Stimulated activated effector memory CD8-positive, alpha-beta T cell treated with anti-CD3 and anti-CD28 coated beads, Interleukin-12 subunit alpha, Interleukin-12 subunit beta, amount 100 ng/mL, for 72 hours (primary cell): Measurements from ENCODE around the gene TMEM59L.

Experiments used
- ATAC-seq: fragments of 150-1000 bp; cut with Tn5 transposase; 2 replicates; pipeline ENCODE4 v1.10.0; 2021
- DNase-seq, 2 donors: peaks; one replicate each; pipeline ENCODE4 v3.0.0; 2021 to 2022; ENCODE audit warnings: low spot score in 2 of 2
- H3K27ac Mint-ChIP-seq: one replicate; pipeline ENCODE4 v1.8.0; 2022; ENCODE audit warnings: mild to moderate bottlenecking, mixed read lengths
- H3K36me3 Mint-ChIP-seq: one replicate; pipeline ENCODE4 v1.8.0; 2022; ENCODE audit warnings: mild to moderate bottlenecking, mixed read lengths
- H3K4me1 Mint-ChIP-seq: one replicate; pipeline ENCODE4 v1.8.0; 2022; ENCODE audit warnings: mixed read lengths
- H3K4me3 Mint-ChIP-seq: one replicate; pipeline ENCODE4 v1.8.0; 2022; ENCODE audit warnings: mild to moderate bottlenecking, mixed read lengths
- H3K9me3 Mint-ChIP-seq: one replicate; pipeline ENCODE4 v1.8.0; 2022; ENCODE audit warnings: mixed read lengths

The TMEM59L gene

DNA sequence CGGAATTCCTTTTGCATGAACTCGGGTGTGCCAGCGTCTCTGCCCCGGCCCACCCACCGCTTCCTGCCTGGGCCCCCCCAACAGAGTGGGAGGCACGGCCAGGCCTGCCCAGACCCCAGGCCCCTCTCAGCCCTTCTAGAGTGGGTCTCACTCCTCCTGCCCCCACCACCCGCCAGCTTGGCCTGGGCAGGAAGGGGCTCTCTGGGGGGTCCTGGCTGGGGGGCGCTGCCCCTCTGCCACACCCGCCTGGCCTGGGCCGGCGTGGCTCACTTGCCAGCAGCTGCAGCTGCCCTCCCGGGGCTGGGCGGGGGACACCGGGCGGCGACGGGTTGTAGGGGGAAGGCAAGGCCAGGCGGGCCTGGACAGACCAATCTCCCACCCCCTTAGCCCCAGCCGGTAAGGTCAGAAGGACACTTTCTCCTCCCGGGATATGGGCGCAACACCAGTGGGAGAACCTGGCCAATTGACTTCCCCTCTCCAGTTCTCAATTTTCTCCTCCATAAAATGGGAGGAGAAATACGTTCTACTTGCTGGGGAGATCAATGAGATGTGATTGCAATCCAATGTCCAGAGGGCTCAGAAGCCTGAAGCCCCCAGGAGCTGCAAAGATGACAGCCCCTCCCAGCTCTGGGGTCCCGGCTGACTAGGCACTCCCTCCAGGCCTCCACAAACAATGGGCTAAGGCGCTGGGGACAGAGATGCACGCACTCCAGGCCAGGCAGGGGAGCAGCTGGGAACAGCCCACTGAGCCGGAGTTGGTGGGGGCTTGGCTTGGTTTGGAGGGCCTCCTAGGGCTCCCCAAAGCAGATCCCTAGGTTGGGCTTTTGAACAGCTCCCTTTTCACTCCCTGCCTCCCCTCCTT, 8.5 kb upstream of the TMEM59L start:
- Mint-ChIP-seq H3K36me3 (no peaks in the 10 kb centered on the region), H3K4me3 (no peak overlapping the region), H3K27ac (no peak overlapping the region), H3K9me3 (no peaks in the 10 kb centered on the region), H3K4me1 (peaks cover 21% of the 10 kb centered on the region)
- no peak for DNase-seq
- no peak for ATAC-seq

DNA sequence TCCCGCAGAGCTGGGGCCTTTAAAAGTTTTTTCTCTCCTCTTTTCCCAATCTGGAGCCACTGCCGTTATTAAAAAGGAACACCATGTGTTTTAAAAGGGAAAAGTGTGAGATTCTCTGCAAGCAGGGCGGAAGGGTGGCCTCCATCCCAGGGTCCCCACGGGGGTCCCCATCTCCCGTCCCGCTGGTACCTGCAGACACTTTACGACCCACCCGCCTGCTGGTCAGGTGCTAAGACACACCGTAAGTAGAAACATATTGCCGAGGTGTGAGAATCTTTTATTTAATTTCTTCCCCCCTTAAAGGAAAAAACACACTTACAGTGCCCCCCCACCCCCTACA, 7.9 kb upstream of the TMEM59L start:
- no peak overlapping the region for H3K4me3 Mint-ChIP-seq
- H3K4me1 Mint-ChIP-seq: peaks cover 21% of the 10 kb centered on the region
- no peaks in the 10 kb centered on the region for H3K9me3 Mint-ChIP-seq
- no peak for ATAC-seq
- H3K36me3 Mint-ChIP-seq: no peaks in the 10 kb centered on the region
- no peak for DNase-seq
- no peak overlapping the region for H3K27ac Mint-ChIP-seq

DNA sequence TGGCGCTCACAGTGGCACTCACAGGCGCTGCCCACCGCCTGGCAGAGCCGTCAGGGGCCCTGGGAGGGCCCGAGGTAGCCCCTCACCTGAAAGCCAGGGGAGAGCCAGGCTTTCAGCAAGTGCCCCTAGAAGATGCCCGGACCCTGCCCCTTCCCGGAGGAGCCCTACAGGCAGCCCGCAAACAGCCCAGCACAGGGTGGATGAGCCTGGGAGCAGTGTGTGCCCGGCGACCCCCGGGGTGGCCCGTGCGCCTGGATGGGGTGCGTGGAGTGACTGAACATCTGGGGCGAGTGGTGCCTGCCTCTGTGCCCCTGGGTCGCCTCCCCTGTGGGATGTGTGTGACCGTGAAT, 7.5 kb upstream of the TMEM59L start:
- H3K9me3 Mint-ChIP-seq: no peaks in the 10 kb centered on the region
- peak overlapping the region; percentile 30 for H3K4me3 Mint-ChIP-seq
- no peak for ATAC-seq
- peaks cover 21% of the 10 kb centered on the region for H3K4me1 Mint-ChIP-seq
- no peak for DNase-seq
- no peak overlapping the region for H3K27ac Mint-ChIP-seq
- no peaks in the 10 kb centered on the region for H3K36me3 Mint-ChIP-seq

DNA sequence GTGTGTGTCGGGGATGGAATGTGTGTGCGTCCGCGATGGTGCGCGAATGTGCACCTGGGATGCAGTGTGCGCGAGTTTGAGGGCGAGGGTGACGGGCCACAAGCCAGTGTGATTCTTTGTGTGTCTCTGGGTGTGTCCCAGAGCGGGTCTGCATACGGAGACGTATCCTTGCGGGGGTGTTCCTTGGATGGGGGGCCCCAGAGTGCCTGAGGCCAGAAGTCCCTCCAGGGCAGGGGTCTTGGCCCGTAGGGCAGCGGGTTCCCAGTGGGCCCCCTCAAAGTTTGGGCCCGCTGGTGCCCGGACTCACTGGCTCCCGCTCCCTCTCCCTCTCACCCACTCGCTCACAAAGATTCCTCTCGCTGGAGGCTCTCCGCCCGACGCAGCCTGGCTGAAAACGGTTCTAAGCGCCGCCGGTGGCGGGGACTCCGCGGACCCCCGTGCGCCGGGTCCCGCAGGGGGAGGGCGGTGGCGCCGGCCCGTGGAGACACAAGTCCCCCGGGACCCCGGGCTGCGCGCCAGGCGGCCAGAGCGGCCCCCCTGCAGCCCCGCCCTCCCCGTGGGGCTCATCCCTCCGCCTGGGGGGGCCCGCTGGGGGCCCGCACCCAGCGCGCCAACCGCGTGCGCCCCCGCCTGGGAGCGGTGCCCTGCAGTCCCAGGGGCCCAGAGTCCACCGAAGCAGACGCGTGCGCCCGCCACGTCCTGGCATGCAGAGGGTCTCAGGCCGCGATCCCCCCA, 7.0 kb upstream of the TMEM59L start:
- DNase-seq (no peak), ATAC-seq (peak; percentile 12)
- no peaks in the 10 kb centered on the region for H3K36me3 Mint-ChIP-seq
- no peaks in the 10 kb centered on the region for H3K9me3 Mint-ChIP-seq
- no peak overlapping the region for H3K27ac Mint-ChIP-seq
- peak overlapping the region; percentile 30 for H3K4me3 Mint-ChIP-seq
- H3K4me1 Mint-ChIP-seq: peaks cover 21% of the 10 kb centered on the region

DNA sequence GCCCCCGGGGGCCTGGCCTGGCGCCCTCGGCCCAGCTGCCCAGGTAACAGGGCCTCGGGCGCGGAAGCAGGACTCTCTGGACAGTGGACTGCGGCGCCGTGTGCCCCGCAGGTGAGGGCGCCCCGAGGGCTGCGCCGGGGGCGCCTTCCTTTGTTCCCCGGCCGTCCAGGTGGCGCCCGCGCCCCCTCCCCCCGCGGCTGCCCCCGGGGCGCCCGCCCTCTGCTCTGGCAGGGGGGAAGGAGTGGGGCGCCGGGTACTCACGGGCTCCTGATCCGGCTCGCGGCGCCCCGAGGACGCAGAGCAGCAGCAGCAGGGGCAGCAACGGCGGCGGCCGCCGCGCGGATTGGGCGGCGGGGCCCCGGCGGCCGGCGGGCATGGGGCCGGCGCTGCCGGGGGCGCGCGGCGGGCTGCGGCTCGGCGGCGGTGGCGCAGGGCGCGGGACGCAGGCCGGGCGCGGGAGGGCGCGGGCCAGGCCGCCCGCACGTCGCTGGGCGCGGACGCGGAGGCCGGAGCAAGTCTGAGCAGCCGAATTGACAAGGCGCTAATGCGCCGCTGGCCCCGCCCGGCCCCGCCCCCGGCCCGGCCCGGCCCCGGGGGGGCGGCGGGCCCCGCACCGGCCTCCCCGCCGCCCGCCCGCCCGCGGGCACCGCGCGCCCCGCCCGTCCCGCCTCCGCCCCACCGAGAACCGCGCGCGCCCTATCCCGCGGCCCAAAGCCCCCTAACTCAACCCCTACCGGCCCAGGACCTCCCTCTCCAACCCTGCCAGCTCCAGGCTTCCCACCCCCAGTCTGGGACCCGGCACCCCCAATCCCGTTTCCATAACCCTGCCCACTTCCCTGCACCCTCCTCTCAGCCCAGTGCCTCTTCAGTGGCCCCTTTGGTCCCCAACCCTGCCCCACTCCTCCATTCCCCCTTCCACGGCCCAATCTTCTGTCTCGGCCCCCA, 6.1 kb upstream of the TMEM59L start, which contains the start of gene CRLF1:
Gene CRLF1 (minus strand): TSS at position 519 of the 945 bp plus-strand sequence. CDS start 143 bp downstream, at position 376.
- ATAC-seq: no peak
- Mint-ChIP-seq H3K36me3 (no peaks in the 10 kb centered on the region), H3K4me1 (peaks cover 27% of the 10 kb centered on the region), H3K4me3 (peak within 1 kb of the TSS; percentile 30), H3K9me3 (no peaks in the 10 kb centered on the region), H3K27ac (no peak within 1 kb of the TSS)
- no peak for DNase-seq

DNA sequence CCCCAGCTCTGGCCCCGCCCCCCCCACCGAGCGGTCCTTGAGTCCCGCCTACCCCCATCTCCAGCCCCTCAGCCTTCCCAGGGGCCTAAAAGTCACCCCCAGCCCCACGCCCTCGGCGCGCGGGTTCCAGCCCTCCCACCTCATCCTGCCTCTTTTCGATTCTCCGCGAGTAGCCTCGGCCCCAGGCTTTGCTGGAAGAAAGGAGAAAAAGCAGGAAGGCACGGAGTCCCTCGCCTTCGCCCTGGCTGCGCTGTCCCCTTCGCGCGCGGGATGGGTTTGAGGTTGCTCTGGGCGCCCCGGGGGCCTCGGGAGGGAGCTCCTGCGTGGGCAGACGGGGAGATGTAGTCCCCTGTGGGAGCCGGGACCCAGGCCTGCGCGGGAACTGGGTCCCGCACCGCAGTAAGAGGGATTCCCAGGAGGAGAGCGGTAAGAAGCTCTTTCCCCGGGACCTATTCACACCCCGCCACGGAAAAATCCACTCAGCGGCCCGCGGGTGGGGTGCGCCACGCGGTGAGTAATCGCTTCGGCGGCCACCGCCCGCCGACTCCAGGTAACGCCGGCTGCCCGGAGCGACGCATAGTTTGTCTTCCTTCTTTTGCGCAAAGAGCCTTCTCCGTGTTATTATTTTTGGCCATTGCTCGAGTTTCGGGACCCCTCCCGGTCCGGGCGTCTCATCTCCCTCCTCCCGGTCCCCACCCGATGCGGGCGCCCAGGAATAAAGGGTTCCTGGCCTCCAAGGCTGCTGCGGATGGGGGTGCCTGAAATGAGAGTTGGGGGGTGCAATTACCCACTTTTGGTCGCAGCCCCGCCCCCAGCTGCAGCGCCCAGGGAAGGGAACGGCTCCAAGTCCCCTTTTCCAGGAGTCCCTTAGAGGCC, 5.2 kb upstream of the TMEM59L start:
- no peaks in the 10 kb centered on the region for H3K36me3 Mint-ChIP-seq
- H3K4me3 Mint-ChIP-seq: peak overlapping the region; percentile 27
- no peaks in the 10 kb centered on the region for H3K9me3 Mint-ChIP-seq
- peaks cover 35% of the 10 kb centered on the region for H3K4me1 Mint-ChIP-seq
- ATAC-seq (no peak), DNase-seq (no peak)
- no peak overlapping the region for H3K27ac Mint-ChIP-seq

DNA sequence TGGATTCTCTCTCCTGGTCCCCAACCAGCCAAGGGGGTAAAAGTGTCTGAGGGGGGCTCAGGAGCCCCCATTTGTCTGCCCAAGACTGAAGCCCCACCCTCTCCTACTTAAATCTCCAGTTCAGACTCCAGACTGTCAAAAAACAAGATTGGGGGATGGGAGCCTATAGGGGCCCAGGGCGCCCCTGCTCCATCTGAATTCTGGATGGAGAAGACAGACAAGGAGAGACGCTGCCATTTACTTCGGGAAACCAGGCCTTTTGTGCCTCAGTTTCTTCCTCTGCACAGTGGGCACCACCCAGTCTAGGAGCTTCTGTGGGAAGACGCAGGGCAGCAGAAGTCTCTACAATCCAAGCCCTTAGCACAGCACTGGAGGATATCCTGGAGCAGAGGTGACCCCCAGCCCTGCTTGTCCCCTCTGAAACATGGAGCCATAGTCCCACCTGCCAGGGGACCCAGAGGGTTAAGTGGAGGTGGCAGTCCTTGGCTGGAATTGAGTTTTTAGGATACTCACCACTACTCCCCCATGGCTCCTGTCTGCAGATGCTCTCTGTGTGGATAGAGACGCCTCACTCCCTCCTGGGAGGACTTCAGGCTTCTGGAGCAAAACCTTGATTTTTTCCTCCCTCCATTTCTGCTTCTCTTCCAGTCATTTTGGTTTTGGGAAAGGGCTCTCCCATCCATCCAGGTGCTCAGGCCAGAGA, 4.4 kb upstream of the TMEM59L start:
- Mint-ChIP-seq H3K9me3 (no peaks in the 10 kb centered on the region), H3K27ac (no peak overlapping the region), H3K4me1 (peaks cover 35% of the 10 kb centered on the region), H3K36me3 (no peaks in the 10 kb centered on the region), H3K4me3 (peak overlapping the region; percentile 27)
- ATAC-seq (no peak), DNase-seq (no peak)

DNA sequence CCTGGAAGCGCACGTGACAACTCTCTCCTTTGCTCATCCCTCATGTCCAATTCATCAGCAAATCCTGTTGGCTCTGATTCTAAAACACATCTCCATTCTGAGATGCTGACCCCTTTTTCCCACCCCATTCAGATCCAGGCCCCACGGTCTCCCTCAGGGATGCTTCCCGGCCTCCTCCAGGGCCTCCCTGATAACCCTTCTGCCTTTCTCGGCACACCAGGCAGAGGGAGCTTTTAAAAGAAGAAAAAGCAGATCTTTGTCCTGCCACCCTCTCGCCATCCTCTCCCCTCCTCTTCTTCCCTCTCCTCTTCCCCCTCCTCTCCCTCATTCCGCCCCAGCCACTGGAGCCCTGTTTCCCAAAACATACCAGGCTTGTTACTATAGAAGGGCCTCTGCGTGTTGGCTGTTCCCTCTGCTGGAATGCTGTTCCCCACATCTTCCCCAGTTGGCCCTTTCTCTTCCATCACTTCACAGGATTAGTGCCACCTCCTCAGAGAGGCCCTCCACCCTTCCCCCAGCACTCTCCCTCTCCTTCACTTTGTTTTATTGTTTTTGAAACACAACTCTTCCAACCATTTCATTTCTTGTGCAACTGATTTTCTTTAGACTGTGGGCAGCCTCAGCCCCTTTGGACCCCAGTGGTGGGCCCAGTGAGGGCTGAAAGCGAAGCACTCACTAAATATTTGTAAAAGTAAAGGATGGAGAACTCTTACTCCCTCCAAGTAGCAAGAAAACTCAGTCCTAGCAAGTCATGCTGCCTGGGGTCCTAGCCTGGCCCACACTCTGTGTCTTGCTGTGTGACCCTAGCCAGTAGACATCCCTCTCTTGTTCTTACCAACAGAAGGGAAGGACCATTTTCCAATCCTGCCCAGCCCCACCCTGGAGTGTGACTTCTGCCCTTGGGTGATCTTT, 3.6 kb upstream of the TMEM59L start:
- H3K4me1 Mint-ChIP-seq: peaks cover 38% of the 10 kb centered on the region
- ATAC-seq (no peak), DNase-seq (no peak)
- no peak overlapping the region for H3K4me3 Mint-ChIP-seq
- no peak overlapping the region for H3K27ac Mint-ChIP-seq
- no peaks in the 10 kb centered on the region for H3K9me3 Mint-ChIP-seq
- no peaks in the 10 kb centered on the region for H3K36me3 Mint-ChIP-seq

DNA sequence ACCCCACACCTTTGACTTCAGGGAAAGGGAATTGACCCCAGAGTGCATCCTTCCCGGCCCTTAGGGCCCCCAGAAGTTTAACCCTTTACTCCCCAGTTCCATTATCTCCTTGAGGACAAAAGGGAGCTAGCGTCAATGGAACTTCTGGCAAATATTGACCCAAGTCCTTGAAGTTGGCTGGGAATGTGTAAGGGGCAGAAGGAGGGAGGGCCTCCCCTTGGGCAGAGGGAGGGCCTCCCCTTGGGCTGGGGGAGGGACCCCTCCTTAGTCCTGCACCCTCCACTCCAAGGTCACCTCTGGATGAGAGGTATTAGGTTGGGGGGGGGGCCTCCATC, 3.0 kb upstream of the TMEM59L start:
- no peak for ATAC-seq
- H3K4me1 Mint-ChIP-seq: peaks cover 38% of the 10 kb centered on the region

DNA sequence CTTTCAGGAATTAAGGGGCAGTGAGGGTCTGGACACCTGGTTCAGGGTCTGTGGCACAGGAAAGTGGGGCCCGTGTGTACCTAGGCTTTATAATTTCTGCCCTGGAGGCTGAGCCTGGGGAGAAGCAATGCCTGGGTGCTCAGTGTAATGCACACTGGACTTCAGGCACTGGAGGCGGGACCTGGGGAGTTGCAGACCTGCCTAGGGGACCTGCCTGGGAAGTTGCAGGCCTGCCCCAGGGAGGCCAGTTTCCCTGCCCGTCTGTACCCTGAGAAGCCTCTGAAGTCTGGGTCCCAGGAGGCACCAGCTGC, 2.5 kb upstream of the TMEM59L start:
- Mint-ChIP-seq H3K9me3 (no peaks in the 10 kb centered on the region), H3K36me3 (no peaks in the 10 kb centered on the region), H3K27ac (no peak overlapping the region), H3K4me1 (peaks cover 36% of the 10 kb centered on the region), H3K4me3 (no peak overlapping the region)
- DNase-seq: no peak
- no peak for ATAC-seq

More for the DNA sequence above, 3.0 kb upstream of the TMEM59L start:
- H3K9me3 Mint-ChIP-seq: no peaks in the 10 kb centered on the region
- no peak for DNase-seq
- H3K27ac Mint-ChIP-seq: no peak overlapping the region
- no peaks in the 10 kb centered on the region for H3K36me3 Mint-ChIP-seq
- H3K4me3 Mint-ChIP-seq: no peak overlapping the region

DNA sequence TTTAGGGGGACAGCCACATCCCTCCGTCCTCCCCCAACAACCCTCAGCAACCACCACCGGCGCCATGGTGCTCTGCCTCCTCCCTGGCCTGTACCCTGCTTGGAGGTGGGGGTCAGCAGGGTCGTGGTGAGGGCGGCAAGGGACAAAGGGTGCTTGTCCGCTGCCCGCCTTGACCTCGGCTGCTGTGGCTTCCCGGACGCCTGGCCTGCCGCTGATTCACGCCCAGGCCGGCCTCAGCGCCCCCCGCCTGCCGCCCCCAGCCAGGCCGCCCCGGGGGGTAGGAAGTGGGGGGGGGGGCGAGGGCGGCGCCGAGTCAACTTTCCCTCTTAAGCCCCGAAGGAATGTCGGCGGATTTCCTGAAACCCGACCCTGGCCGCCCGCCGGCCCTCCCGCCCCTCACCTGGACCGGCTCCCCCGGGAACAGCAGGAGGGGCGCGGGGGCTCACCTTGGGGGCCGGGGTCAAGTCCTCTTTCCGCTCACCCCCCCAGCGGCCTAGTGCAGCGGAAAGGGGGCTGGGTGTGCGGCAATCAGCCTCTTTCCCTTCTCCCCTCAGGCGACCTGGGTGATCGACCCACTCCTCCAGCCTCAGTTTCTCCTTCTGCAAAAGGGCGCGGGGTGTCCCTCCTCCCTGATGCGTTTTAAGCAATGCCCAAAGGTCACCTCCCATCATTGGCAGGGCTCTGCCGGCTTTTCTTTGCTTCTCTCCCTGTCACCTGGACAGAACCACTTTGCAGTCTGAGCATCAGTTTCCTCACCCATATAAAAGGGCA, 1.9 kb upstream of the TMEM59L start:
- Mint-ChIP-seq H3K4me1 (peaks cover 32% of the 10 kb centered on the region), H3K36me3 (no peaks in the 10 kb centered on the region), H3K9me3 (no peaks in the 10 kb centered on the region), H3K27ac (no peak overlapping the region), H3K4me3 (peak overlapping the region; percentile 19)
- DNase-seq (no peak), ATAC-seq (no peak)

DNA sequence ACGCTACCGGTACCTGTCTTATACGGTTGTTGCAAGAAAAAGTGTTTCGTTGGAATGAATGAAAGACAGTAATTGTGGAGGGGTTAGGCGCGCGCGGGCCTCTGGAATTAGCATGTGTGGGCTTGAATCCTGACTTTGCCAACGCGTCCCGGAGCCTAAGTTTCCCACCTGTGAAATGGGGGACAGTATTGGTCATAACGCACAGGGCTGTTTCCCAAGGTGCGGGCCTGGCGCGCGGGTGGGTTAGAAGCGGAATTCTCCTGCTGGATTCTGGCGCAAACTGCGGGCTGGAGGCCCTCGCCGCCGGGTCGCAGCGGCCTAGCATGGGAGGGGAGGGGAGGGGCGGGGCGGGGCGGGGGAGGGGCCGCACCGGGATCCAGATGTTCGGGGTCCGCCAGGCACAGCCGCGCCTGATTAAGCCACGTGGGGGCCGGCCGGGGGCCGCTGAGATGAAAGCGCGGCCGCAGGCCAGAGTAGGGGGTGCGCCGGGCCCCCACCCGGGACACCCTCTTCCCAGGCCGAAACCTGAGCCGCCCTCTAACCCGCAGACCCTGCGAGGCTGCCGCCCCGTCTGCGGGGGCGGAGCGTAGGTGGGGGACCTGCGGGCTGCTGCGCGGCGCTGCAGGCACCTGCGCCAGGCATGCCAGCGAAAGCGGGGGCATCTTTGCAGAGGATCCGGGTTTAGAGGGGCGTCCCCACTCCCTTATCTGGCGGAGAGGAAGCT, 1.2 kb upstream of the TMEM59L start:
- Mint-ChIP-seq H3K27ac (no peak overlapping the region), H3K4me3 (peak overlapping the region; percentile 62), H3K9me3 (no peaks in the 10 kb centered on the region), H3K36me3 (no peaks in the 10 kb centered on the region), H3K4me1 (peaks cover 32% of the 10 kb centered on the region)
- ATAC-seq (no peak), DNase-seq (no peak)
